NCI-H1417 treated with DMSO at 0.1 percent for 48 hours (cell line): ENCODE results near the gene CYP2F1.
"Not testable (repeated sequence)": the region's sequence is repeated elsewhere in the genome, so short reads cannot be mapped to it uniquely, and the experiment has no call there.

Source experiments
- DNase-seq: peaks from one replicate; lab custom pipeline; 2025; lab: John Stamatoyannopoulos, UW

CYP2F1 gene

GRCh38 chr19:41127362-41127761 is 13.1 kb downstream of the CYP2F1 start:
- not testable (repeated sequence) for DNase-seq

- DNase-seq, result not testable (repeated sequence)
These were observed 13.6 kb downstream of the CYP2F1 start for GRCh38 chr19:41127801-41128300.

- DNase-seq, result no peak
These were observed 14.5 kb downstream of the CYP2F1 start for GRCh38 chr19:41128692-41129091.

- no peak for DNase-seq
These were observed 17.0 kb downstream of the CYP2F1 start for GRCh38 chr19:41131186-41131585.

- DNase-seq, result no peak
These were observed 19.0 kb downstream of the CYP2F1 start for GRCh38 chr19:41133260-41133659.

GRCh38 chr19:41134616-41135015 is 20.4 kb downstream of the CYP2F1 start:
- DNase-seq, result no peak

- not testable (repeated sequence) for DNase-seq
These were observed 21.5 kb downstream of the CYP2F1 start for GRCh38 chr19:41135390-41136384.

GRCh38 chr19:41136636-41137455 is 22.6 kb downstream of the CYP2F1 start:
- no peak for DNase-seq

GRCh38 chr19:41144403-41144802 is 30.2 kb downstream of the CYP2F1 start:
- DNase-seq, result no peak

GRCh38 chr19:41149831-41150230 is 35.6 kb downstream of the CYP2F1 start:
- DNase-seq, result no peak

GRCh38 chr19:41150986-41151385 is 36.8 kb downstream of the CYP2F1 start:
- not testable (repeated sequence) for DNase-seq

- no peak for DNase-seq
These were observed 39.8 kb downstream of the CYP2F1 start for GRCh38 chr19:41154060-41154459.

- DNase-seq, result no peak
These were observed 42.0 kb downstream of the CYP2F1 start for GRCh38 chr19:41156207-41156606.

- DNase-seq, result no peak
These were observed 45.6 kb downstream of the CYP2F1 start for GRCh38 chr19:41159881-41160280.

GRCh38 chr19:41161903-41162302 is 47.7 kb downstream of the CYP2F1 start:
- DNase-seq, result no peak

- no peak for DNase-seq
These were observed 52.9 kb downstream of the CYP2F1 start for GRCh38 chr19:41166944-41167804.

GRCh38 chr19:41172297-41173164 is 58.3 kb downstream of the CYP2F1 start:
- DNase-seq, result no peak

- DNase-seq, result no peak
These were observed 60.2 kb downstream of the CYP2F1 start for GRCh38 chr19:41174297-41174928.

- no peak for DNase-seq
These were observed 61.9 kb downstream of the CYP2F1 start for GRCh38 chr19:41175801-41176777.
